ENCODE results near the gene SMIM43. TPM values are rescaled to one million over a fixed set of nuclear protein-coding genes. Genes with fewer than 3 reads are reported as not detected.

Gene SMIM43
- polyA plus RNA-seq (2013, experiment 1 of 2): not detected
- not detected for polyA plus RNA-seq (2013, experiment 2 of 2)

GRCh38 chr4:121764702-121765367 is at the start of gene SMIM43:
Gene SMIM43 (minus strand): TSS chr4:121765164. CDS start chr4:121765105, 59 bp downstream.
- H2BK120ac ChIP-seq (ENCODE audit: low read depth, low read length): peak within 1 kb of the TSS; percentile 27
- peak within 1 kb of the TSS; percentile 98 for H3K4me2 ChIP-seq (ENCODE audit: low read length, poor library complexity, severe bottlenecking)
- H3K79me1 ChIP-seq (replicated peaks; ENCODE audit: low read length, poor library complexity, severe bottlenecking): no peaks in the 10 kb centered on the region
- peak within 1 kb of the TSS; percentile 59 to 77 for H3K4me3 ChIP-seq (ENCODE audit: insufficient read depth in 1 of 2, low read depth in 1 of 2, low read length in 2 of 2)
- 3% methylated on average over 59 of the region's 75 CpGs for WGBS
- no peak within 1 kb of the TSS for H3K18ac ChIP-seq (ENCODE audit: low read depth in 1 of 2, low read length in 2 of 2)
- H2AFZ ChIP-seq (ENCODE audit: low read depth, low read length): peak within 1 kb of the TSS; percentile 42
- no peak within 1 kb of the TSS for H3K27ac ChIP-seq (ENCODE audit: low read length, poor library complexity, severe bottlenecking)
- no peak within 1 kb of the TSS for H2BK5ac ChIP-seq (ENCODE audit: low read depth, low read length, poor library complexity, severe bottlenecking)
- H3K4me1 ChIP-seq (ENCODE audit: control insufficient read depth, insufficient read depth, low read depth, low read length): peaks cover 9% of the 10 kb centered on the region
- H3K14ac ChIP-seq (ENCODE audit: low read length in 2 of 2): no peak within 1 kb of the TSS
- H2BK15ac ChIP-seq (ENCODE audit: low read depth, poor library complexity, severe bottlenecking): no peak within 1 kb of the TSS
- peak within 1 kb of the TSS; percentile 38 for H3K9ac ChIP-seq (ENCODE audit: low read length)
- H2BK12ac ChIP-seq (ENCODE audit: low read length in 2 of 2): no peak within 1 kb of the TSS
- H3K27me3 ChIP-seq (ENCODE audit: control insufficient read depth in 1 of 2, insufficient read depth in 1 of 2, low read length in 2 of 2): peaks cover 24 to 25% of the 10 kb centered on the region in 2 experiments
- no peaks in the 10 kb centered on the region for H3K9me3 ChIP-seq (ENCODE audit: control insufficient read depth, low read length)
- H4K8ac ChIP-seq (ENCODE audit: low read length): no peak within 1 kb of the TSS
- DNase-seq: peak; percentile 18
- H3K4ac ChIP-seq (ENCODE audit: low read depth in 1 of 2, low read length in 2 of 2): no peak within 1 kb of the TSS
- H3K23ac ChIP-seq (ENCODE audit: low read length in 2 of 2): peak within 1 kb of the TSS in 1 of 2 experiments; percentile 21
- peaks cover 0 to 3% of the 10 kb centered on the region in 2 experiments for H3K36me3 ChIP-seq (ENCODE audit: control insufficient read depth in 1 of 2, insufficient read depth in 2 of 2, low read depth in 1 of 2, low read length in 2 of 2)
- H4K91ac ChIP-seq (ENCODE audit: low read length): no peak within 1 kb of the TSS
- H2AK5ac ChIP-seq (ENCODE audit: low read length, severe bottlenecking): no peak within 1 kb of the TSS

GRCh38 chr4:121814756-121815155 is 49.8 kb upstream of the SMIM43 start:
- Histone ChIP-seq H4K91ac (ENCODE audit: low read length) (no peak overlapping the region), H3K23ac (ENCODE audit: low read length in 2 of 2) (no peak overlapping the region), H2AFZ (ENCODE audit: low read depth, low read length) (no peak overlapping the region), H3K36me3 (ENCODE audit: control insufficient read depth in 1 of 2, insufficient read depth in 2 of 2, low read depth in 1 of 2, low read length in 2 of 2) (peaks cover 3 to 86% of the 10 kb centered on the region in 2 experiments), H2BK120ac (ENCODE audit: low read depth, low read length) (no peak overlapping the region), H3K9me3 (ENCODE audit: control insufficient read depth, low read length) (no peaks in the 10 kb centered on the region), H3K4me3 (ENCODE audit: insufficient read depth in 1 of 2, low read depth in 1 of 2, low read length in 2 of 2) (no peak overlapping the region), H3K9ac (ENCODE audit: low read length) (no peak overlapping the region), H3K79me1 (replicated peaks; ENCODE audit: low read length, poor library complexity, severe bottlenecking) (peaks cover 1% of the 10 kb centered on the region), H3K4me1 (ENCODE audit: control insufficient read depth, insufficient read depth, low read depth, low read length) (no peaks in the 10 kb centered on the region), H3K4me2 (ENCODE audit: low read length, poor library complexity, severe bottlenecking) (no peak overlapping the region), H2BK12ac (ENCODE audit: low read length in 2 of 2) (no peak overlapping the region), H3K27me3 (ENCODE audit: control insufficient read depth in 1 of 2, insufficient read depth in 1 of 2, low read length in 2 of 2) (no peaks in the 10 kb centered on the region), H2BK5ac (ENCODE audit: low read depth, low read length, poor library complexity, severe bottlenecking) (no peak overlapping the region), H3K4ac (ENCODE audit: low read depth in 1 of 2, low read length in 2 of 2) (no peak overlapping the region), H2AK5ac (ENCODE audit: low read length, severe bottlenecking) (no peak overlapping the region), H2BK15ac (ENCODE audit: low read depth, poor library complexity, severe bottlenecking) (no peak overlapping the region), H3K27ac (ENCODE audit: low read length, poor library complexity, severe bottlenecking) (no peak overlapping the region), H3K18ac (ENCODE audit: low read depth in 1 of 2, low read length in 2 of 2) (no peak overlapping the region), H3K14ac (ENCODE audit: low read length in 2 of 2) (no peak overlapping the region), H4K8ac (ENCODE audit: low read length) (no peak overlapping the region)
- DNase-seq: no peak
- 90% methylated on average over 2 of the region's 2 CpGs for WGBS

- Histone ChIP-seq H2BK5ac (ENCODE audit: low read depth, low read length, poor library complexity, severe bottlenecking) (no peak overlapping the region), H3K36me3 (ENCODE audit: control insufficient read depth in 1 of 2, insufficient read depth in 2 of 2, low read depth in 1 of 2, low read length in 2 of 2) (peaks cover 7 to 89% of the 10 kb centered on the region in 2 experiments), H3K4ac (ENCODE audit: low read depth in 1 of 2, low read length in 2 of 2) (no peak overlapping the region), H2BK15ac (ENCODE audit: low read depth, poor library complexity, severe bottlenecking) (no peak overlapping the region), H2BK120ac (ENCODE audit: low read depth, low read length) (no peak overlapping the region), H4K8ac (ENCODE audit: low read length) (no peak overlapping the region), H3K79me1 (replicated peaks; ENCODE audit: low read length, poor library complexity, severe bottlenecking) (peaks cover 7% of the 10 kb centered on the region), H2AK5ac (ENCODE audit: low read length, severe bottlenecking) (no peak overlapping the region), H4K91ac (ENCODE audit: low read length) (no peak overlapping the region), H3K9me3 (ENCODE audit: control insufficient read depth, low read length) (no peaks in the 10 kb centered on the region), H3K4me2 (ENCODE audit: low read length, poor library complexity, severe bottlenecking) (no peak overlapping the region), H3K23ac (ENCODE audit: low read length in 2 of 2) (no peak overlapping the region), H3K27me3 (ENCODE audit: control insufficient read depth in 1 of 2, insufficient read depth in 1 of 2, low read length in 2 of 2) (no peaks in the 10 kb centered on the region), H2BK12ac (ENCODE audit: low read length in 2 of 2) (no peak overlapping the region), H2AFZ (ENCODE audit: low read depth, low read length) (no peak overlapping the region), H3K14ac (ENCODE audit: low read length in 2 of 2) (no peak overlapping the region), H3K4me1 (ENCODE audit: control insufficient read depth, insufficient read depth, low read depth, low read length) (no peaks in the 10 kb centered on the region), H3K9ac (ENCODE audit: low read length) (no peak overlapping the region), H3K27ac (ENCODE audit: low read length, poor library complexity, severe bottlenecking) (no peak overlapping the region), H3K18ac (ENCODE audit: low read depth in 1 of 2, low read length in 2 of 2) (no peak overlapping the region), H3K4me3 (ENCODE audit: insufficient read depth in 1 of 2, low read depth in 1 of 2, low read length in 2 of 2) (no peak overlapping the region)
- no peak for DNase-seq
Observed at GRCh38 chr4:121811122-121811521, 46.2 kb upstream of the SMIM43 start.

GRCh38 chr4:121806411-121806810 is 41.4 kb upstream of the SMIM43 start:
- H2BK5ac ChIP-seq (ENCODE audit: low read depth, low read length, poor library complexity, severe bottlenecking): no peak overlapping the region
- no peak overlapping the region for H2AFZ ChIP-seq (ENCODE audit: low read depth, low read length)
- DNase-seq: no peak
- peaks cover 16 to 76% of the 10 kb centered on the region in 2 experiments for H3K36me3 ChIP-seq (ENCODE audit: control insufficient read depth in 1 of 2, insufficient read depth in 2 of 2, low read depth in 1 of 2, low read length in 2 of 2)
- H3K18ac ChIP-seq (ENCODE audit: low read depth in 1 of 2, low read length in 2 of 2): no peak overlapping the region
- no peak overlapping the region for H3K23ac ChIP-seq (ENCODE audit: low read length in 2 of 2)
- 100% methylated on average over 2 of the region's 4 CpGs for WGBS
- no peaks in the 10 kb centered on the region for H3K4me1 ChIP-seq (ENCODE audit: control insufficient read depth, insufficient read depth, low read depth, low read length)
- H3K27me3 ChIP-seq (ENCODE audit: control insufficient read depth in 1 of 2, insufficient read depth in 1 of 2, low read length in 2 of 2): no peaks in the 10 kb centered on the region
- H3K14ac ChIP-seq (ENCODE audit: low read length in 2 of 2): no peak overlapping the region
- no peak overlapping the region for H2BK120ac ChIP-seq (ENCODE audit: low read depth, low read length)
- no peak overlapping the region for H3K4me2 ChIP-seq (ENCODE audit: low read length, poor library complexity, severe bottlenecking)
- no peak overlapping the region for H3K9ac ChIP-seq (ENCODE audit: low read length)
- no peak overlapping the region for H3K4me3 ChIP-seq (ENCODE audit: insufficient read depth in 1 of 2, low read depth in 1 of 2, low read length in 2 of 2)
- no peak overlapping the region for H2AK5ac ChIP-seq (ENCODE audit: low read length, severe bottlenecking)
- no peak overlapping the region for H2BK12ac ChIP-seq (ENCODE audit: low read length in 2 of 2)
- no peak overlapping the region for H2BK15ac ChIP-seq (ENCODE audit: low read depth, poor library complexity, severe bottlenecking)
- H3K27ac ChIP-seq (ENCODE audit: low read length, poor library complexity, severe bottlenecking): no peak overlapping the region
- no peak overlapping the region for H4K91ac ChIP-seq (ENCODE audit: low read length)
- no peak overlapping the region for H4K8ac ChIP-seq (ENCODE audit: low read length)
- H3K9me3 ChIP-seq (ENCODE audit: control insufficient read depth, low read length): no peaks in the 10 kb centered on the region
- peaks cover 26% of the 10 kb centered on the region for H3K79me1 ChIP-seq (replicated peaks; ENCODE audit: low read length, poor library complexity, severe bottlenecking)
- H3K4ac ChIP-seq (ENCODE audit: low read depth in 1 of 2, low read length in 2 of 2): no peak overlapping the region

Data from mesenchymal stem cell (in vitro differentiated cells and primary cell).